GM19035 (cell line): Measurements from ENCODE around the gene MAB21L2.

Experiments used
- ATAC-seq: cut with Tn5 transposase; IDR thresholded peaks from one replicate; pipeline ENCODE4 v1.9.1; 2021; ENCODE audit not compliant: unreplicated experiment

The MAB21L2 gene

GRCh38 chr4:150600812-150601445 lies 19.0 kb downstream of the MAB21L2 start:
- no peak for ATAC-seq

GRCh38 chr4:150609131-150609530 lies 27.2 kb downstream of the MAB21L2 start:
- ATAC-seq, result no peak

DNA sequence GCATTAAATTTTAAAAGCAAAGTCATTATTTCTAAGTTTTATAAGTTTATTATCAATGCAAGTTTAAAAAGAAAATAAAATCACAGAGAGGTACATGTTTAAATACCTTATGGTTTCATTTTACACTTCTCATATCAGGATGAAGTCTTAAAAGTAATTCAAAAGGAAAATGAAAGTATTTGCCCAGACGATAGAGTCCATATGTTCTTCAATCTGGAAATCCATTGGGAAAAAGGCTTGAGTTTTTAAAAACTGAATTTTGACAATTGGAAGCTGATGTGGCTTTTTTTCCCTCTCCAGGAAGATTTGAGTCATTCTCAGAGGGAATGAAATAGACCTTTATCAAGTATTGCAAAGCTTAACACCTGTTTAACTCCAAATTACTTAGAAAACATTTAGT lies 37.1 kb downstream of the MAB21L2 start:
- ATAC-seq, result no peak

DNA sequence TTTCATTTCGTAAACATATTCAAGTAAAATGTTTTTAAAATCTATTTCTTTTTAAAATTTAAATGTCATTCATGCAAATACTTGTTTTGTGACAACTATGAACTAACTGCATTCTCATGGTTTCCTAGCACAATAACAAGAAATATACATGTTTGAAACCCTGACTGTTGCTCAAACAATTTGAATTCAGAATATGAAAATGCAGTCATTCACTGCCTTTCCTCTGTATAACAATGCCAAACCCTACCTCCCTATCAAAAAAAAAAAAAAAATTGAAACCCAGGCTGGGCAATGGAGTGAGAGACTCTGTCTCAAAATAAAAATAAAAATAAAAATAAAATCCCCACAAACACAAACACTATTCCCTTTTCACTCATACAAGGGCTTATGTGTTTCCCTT lies 42.1 kb downstream of the MAB21L2 start:
- no peak for ATAC-seq

DNA sequence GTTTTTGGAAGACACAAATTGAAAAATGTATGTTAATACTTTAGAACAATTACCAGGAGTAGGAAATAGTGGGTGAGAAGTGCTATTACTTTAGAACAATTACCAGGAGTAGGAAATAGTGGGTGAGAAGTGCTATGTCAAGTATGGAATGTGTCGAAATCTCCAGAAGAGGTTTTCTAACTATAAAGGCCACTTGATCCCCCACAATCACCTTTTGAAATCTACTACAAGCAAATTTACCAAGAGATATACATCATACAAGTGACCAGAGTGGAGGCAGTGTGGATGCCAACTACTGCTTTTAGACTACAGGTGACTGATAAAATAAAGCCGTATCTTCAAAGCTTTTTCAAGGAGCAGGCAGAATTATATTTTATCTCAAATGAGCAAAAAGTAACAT lies 43.1 kb downstream of the MAB21L2 start:
- ATAC-seq, result no peak

DNA sequence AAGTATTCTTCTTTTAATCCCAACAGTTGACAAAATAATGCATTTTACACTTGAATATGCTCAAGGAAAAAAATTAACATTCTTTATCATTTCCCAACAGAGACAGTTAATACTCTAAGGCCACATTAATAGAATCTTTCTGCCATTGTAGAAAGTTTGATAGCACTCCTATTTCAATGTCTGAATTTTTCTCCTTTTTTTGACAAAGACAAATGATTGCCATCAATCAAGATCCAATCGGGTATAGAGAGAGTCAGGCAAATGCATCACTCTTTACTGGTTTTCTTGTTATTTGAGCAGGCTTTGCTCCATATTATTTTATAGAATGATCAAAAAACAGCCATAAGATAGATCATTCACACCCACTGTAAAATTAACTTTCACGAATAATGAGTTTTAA lies 46.1 kb downstream of the MAB21L2 start:
- no peak for ATAC-seq

GRCh38 chr4:150632639-150633038 lies 50.7 kb downstream of the MAB21L2 start:
- ATAC-seq, result no peak
